Ovary (tissue), 9 donors: ENCODE results near the gene FHIP1A. TPM values are rescaled to one million over a fixed set of nuclear protein-coding genes. Genes with fewer than 3 reads are reported as not detected.

Experiments used
- DNase-seq, 5 donors: peaks; one replicate each; pipeline ENCODE4 v3.0.0-alpha.2; 2019 to 2020
- H3K27ac ChIP-seq, 2 donors: fragments of 200-600 bp; one replicate each; pipeline versions ENCODE4 v1.5.1 to v1.8.0; 2019 to 2022
- H3K27me3 ChIP-seq: fragments of 200-600 bp; one replicate; pipeline ENCODE4 v1.8.0; 2022
- H3K36me3 ChIP-seq: fragments of 200-600 bp; sonication (generic); one replicate; pipeline ENCODE4 v1.5.1; 2019
- H3K4me1 ChIP-seq: one replicate; pipeline ENCODE4 v1.8.1; 2013; ENCODE audit warnings: mild to moderate bottlenecking, moderate library complexity; ENCODE audit not compliant: insufficient read depth
- H3K4me3 ChIP-seq: fragments of 200-600 bp; sonication (generic); one replicate; pipeline ENCODE4 v1.5.1; 2017
- H3K9me3 ChIP-seq, 2 donors: fragments of 200-600 bp in 1 of 2; sonication (generic) in 1 of 2; one replicate each; pipeline versions ENCODE4 v1.5.1 to v1.8.1; 2013 to 2019; ENCODE audit warnings: mild to moderate bottlenecking in 1 of 2, moderate library complexity in 1 of 2
- CTCF ChIP-seq, 3 donors: fragments of 450-650 bp in 2 of 3; fragments of 200-600 bp in 1 of 3; IDR thresholded peaks; one replicate each; pipeline versions ENCODE4 v1.5.1 to v1.8.0; 2016 to 2022; ENCODE audit warnings: antibody characterized with exemption in 3 of 3, mild to moderate bottlenecking in 1 of 3
- EP300 ChIP-seq: sonication (generic); formaldehyde crosslinking; IDR thresholded peaks from one replicate; pipeline ENCODE4 v1.6.1; 2017; ENCODE audit warnings: antibody characterized with exemption
- POLR2A ChIP-seq: fragments of 450-650 bp; IDR thresholded peaks from one replicate; pipeline ENCODE4 v1.6.1; 2017; ENCODE audit warnings: antibody characterized with exemption, mild to moderate bottlenecking, moderate library complexity
- WGBS, 3 donors: extraction: QIAGEN DNeasy Blood & Tissue Kit in 1 of 3; methylation state at CpG; one replicate each; pipeline versions ENCODE4 v1.1.5 to v1.1.7; 2013 to 2017; 5-methylcytosine and 5-hydroxymethylcytosine counted together
- intact Hi-C, 4 donors: fragments of 100-400 bp; cut with DNase I; formaldehyde crosslinking; loops; one replicate each; pipeline versions ENCODE4 v1.11.0 to v1.15.1; 2022 to 2023
- polyA plus RNA-seq, 2 donors: library from polyadenylated mRNA; stranded (reverse); fragments of 200-250 nt in 1 of 2; fragments of 350-450 nt in 1 of 2; fragmentation: Illumina TruSeq in 1 of 2; extraction: RNeasy Lipid Tissue Mini Kit (QIAGEN cat#74804) in 1 of 2; gene quantifications; one replicate each; pipeline ENCODE4 v1.2.3, GENCODE V29; 2013 to 2014
- total RNA-seq, 7 donors: library from RNA; depleted of rRNA in 2 of 7; stranded (reverse); fragments of >200 nt in 2 of 7; fragmentation: NEBNext Ultra II Directional in 3 of 7; extraction: Animal tissue kit (Norgen Biotek cat#: 25700) in 3 of 7; gene quantifications; one replicate each; pipeline versions ENCODE4 v1.1.0 to v1.2.4, GENCODE V29; 2016 to 2023
- donor health status: DM: no; HTN: no; CAD: no; lungs with moderate emphysema.
- donor health status: DM: no; HTN: no; CAD: no.
- donor health status: Bipolar disorder and iron deficiency.
- donor health status: DM: yes; HTN: yes; CAD: no.
- donor health status: DM: no; HTN: no; CAD: no.
- donor health status: DM: yes; HTN: yes; CAD: no.

Gene FHIP1A
- total and polyA plus RNA-seq, 9 donors: 0.77 to 14.2 (median 8.9) TPM

DNA sequence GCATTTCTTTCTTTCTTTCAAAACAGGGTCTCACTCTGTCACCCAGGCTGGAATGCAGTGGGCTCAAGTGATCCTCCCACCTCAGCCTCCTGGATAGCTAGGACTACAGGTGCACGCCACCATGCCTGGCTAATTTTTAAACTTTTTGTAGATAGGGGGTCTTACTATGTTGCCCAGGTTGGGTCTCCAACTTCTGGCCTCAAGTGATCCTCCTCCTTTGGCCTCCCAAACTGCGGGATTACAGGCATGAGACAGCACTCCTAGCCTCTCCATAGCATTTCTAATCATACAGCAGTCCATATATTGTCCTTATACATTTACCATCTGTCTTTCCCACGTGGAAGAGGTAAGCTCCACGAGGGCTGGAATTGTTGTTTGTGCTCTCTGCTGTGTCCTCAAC lies 2.0 kb upstream of the FHIP1A start:
- Histone ChIP-seq H3K4me3 (no peak overlapping the region), H3K4me1 (peaks cover 4% of the 10 kb centered on the region), H3K27me3 (no peaks in the 10 kb centered on the region), H3K36me3 (no peaks in the 10 kb centered on the region), H3K9me3 (no peaks in the 10 kb centered on the region), H3K27ac (no peak overlapping the region)
- no peak for DNase-seq
- no peak for TF ChIP-seq CTCF (IDR thresholded peaks at IDR 0.05)
- no peak for TF ChIP-seq EP300
- TF ChIP-seq POLR2A: no peak
- intact Hi-C loops: no loop called here
- WGBS, 3 donors: 93 to 96% (median 96%) methylated on average over 4 of the region's 4 CpGs

DNA sequence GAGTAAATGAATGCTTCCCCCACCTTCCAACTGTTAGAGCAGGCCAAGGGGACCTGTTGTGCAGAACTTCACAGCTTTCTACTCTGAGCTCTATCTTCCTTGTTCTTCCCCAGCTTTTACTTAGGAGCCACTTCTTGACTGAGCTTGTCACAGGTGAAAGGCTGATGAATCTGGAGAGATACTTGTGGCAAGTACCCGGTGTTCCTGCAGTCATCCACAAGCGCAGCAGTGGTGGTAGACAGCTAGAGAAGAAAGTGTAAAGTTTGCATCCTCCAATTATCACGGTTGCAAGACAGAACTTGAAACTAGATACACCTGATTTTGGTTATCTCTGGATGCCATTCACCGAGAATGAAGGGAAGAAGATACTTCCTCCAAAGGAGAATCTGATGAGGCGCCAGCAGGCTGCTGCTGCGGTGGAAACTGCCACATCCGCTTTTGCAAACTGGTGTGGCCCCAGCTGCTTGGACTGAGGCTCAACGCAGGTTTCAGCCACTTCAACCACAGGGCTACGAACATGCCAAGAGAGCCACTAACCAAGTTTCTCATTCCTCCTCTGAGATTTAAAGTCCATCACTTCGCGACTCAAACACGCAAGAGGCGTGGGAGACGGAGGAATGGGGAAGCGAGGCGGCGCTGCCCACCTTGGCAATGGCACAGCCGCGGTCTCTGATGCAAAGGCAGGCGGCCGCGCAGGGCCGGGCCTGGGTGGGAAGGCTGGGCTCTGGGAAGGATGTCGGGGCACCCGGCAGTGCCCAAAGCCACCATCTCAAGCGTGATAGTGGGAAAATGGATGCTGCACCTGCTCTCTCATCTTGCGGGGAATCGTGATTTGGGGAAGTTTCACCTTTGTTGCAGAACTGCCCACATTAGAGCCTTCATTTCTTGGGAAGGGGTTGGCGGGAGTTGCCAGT lies 1.3 kb upstream of the FHIP1A start:
- H3K4me3 ChIP-seq: peak overlapping the region; percentile 64
- TF ChIP-seq EP300: no peak
- TF ChIP-seq CTCF (IDR thresholded peaks at IDR 0.05): no peak
- TF ChIP-seq POLR2A: no peak
- no peaks in the 10 kb centered on the region for H3K9me3 ChIP-seq
- intact Hi-C loops: no loop called here
- H3K36me3 ChIP-seq: no peaks in the 10 kb centered on the region
- 25 to 32% (median 31%) methylated on average over 29 of the region's 29 CpGs for WGBS, 3 donors
- peak; percentile 18 to 50 (median 41) for DNase-seq
- peak overlapping the region in 1 of 2 donors; percentile 68 for H3K27ac ChIP-seq
- peaks cover 4% of the 10 kb centered on the region for H3K4me1 ChIP-seq
- no peaks in the 10 kb centered on the region for H3K27me3 ChIP-seq

GRCh38 chr4:151408380-151408629 lies 671 bp upstream of the FHIP1A start:
- Histone ChIP-seq H3K27ac (peak overlapping the region in 1 of 2 donors; percentile 68), H3K9me3 (no peaks in the 10 kb centered on the region), H3K27me3 (no peaks in the 10 kb centered on the region), H3K36me3 (no peaks in the 10 kb centered on the region), H3K4me3 (peak overlapping the region; percentile 64), H3K4me1 (peaks cover 4% of the 10 kb centered on the region)
- 1 to 9% (median 2%) methylated on average over 8 of the region's 8 CpGs for WGBS, 3 donors
- DNase-seq: no peak
- intact Hi-C loops: no loop called here
- TF ChIP-seq POLR2A (no peak), CTCF (IDR thresholded peaks at IDR 0.05) (no peak)

GRCh38 chr4:151409470-151410313 lies 716 bp downstream of the FHIP1A start:
- Histone ChIP-seq H3K27ac (peak overlapping the region; percentile 30 to 39), H3K4me3 (peak overlapping the region; percentile 64), H3K27me3 (no peaks in the 10 kb centered on the region), H3K4me1 (peaks cover 4% of the 10 kb centered on the region), H3K36me3 (no peaks in the 10 kb centered on the region), H3K9me3 (no peaks in the 10 kb centered on the region)
- TF ChIP-seq EP300: no peak
- TF ChIP-seq CTCF (IDR thresholded peaks at IDR 0.05): no peak
- peak; percentile 19 to 60 (median 53) for DNase-seq
- intact Hi-C loops: no loop called here
- WGBS, 3 donors: 15 to 19% (median 17%) methylated on average over 27 of the region's 27 CpGs
